Right renal pelvis (tissue), 4 donors: ENCODE results near the gene PDGFC. TPM values are rescaled to one million over a fixed set of nuclear protein-coding genes. Genes with fewer than 3 reads are reported as not detected.
"Not testable (repeated sequence)": the region's sequence is repeated elsewhere in the genome, so short reads cannot be mapped to it uniquely, and the experiment has no call there.

Experiments used
- DNase-seq, 4 donors: peaks; one replicate each; pipeline ENCODE4 v3.0.0-alpha.2; 2013; ENCODE audit warnings: low read depth in 4 of 4, low spot score in 3 of 4, missing footprints in 1 of 4
- polyA plus RNA-seq, 4 donors: library from polyadenylated mRNA; unstranded; fragments of 120-200 nt; gene quantifications; one replicate each; pipeline ENCODE4 v1.2.1, GENCODE V29; 2013; ENCODE audit not compliant: insufficient read length in 4 of 4

Gene PDGFC
- polyA plus RNA-seq, 4 donors, result 66.2 to 78.5 (median 70.4) TPM

DNA sequence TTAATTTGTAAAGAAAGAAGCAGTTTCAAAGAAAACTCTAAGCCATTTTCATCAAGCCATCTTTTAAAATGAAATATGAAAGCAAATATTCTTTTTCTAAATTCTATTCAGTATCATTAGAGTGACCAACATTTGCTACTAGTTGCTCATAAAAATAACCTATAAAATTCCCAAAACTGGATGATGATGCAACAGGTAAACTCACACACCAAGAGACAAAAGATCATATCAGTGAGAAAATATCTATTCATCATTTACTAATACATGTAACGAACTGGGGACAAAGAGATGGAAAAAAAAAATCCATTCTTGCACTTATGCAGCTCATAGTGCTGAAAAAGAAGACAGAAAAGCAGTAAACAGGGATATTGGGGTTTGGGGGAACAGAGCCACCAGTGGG, 48.1 kb downstream of the PDGFC start:
- no peak for DNase-seq

DNA sequence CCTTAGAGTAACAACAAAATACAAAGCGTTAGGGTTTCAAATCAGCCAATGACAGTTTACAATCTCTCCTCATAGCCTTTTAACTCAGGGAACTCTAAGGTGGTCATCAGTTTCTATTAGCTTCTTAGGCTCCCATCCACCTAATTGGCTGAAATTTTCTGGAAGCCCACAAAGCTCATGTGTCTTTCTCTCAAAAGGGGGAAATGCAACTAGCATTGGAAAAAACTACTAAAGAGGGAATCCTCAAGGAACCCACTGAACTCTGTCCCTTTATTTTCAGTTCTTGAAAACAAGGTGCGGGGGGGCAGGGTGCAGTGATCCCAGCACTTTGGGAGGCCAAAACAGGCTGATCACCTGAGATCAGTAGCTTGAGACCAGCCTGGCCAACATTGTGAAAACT, 56.4 kb downstream of the PDGFC start:
- DNase-seq, result no peak

DNA sequence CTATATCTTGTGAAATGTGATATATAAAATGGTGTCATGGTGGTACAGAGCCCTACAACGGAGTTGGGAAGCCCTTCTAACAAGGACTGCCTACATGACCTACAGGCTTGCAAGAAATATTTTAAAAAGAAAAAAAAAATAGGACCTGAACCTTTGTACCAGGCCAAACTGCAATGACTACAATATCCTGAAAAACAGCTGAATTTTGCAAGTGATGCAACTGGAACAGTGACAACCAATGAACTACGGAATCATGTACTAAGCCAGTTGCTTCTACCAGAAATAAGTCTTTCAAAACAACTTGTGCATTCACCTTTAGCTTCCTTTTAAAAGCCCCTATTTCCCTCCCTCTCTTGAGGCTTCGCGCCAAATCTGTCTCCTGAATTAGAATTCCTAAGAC, 58.4 kb downstream of the PDGFC start:
- DNase-seq, result no peak

DNA sequence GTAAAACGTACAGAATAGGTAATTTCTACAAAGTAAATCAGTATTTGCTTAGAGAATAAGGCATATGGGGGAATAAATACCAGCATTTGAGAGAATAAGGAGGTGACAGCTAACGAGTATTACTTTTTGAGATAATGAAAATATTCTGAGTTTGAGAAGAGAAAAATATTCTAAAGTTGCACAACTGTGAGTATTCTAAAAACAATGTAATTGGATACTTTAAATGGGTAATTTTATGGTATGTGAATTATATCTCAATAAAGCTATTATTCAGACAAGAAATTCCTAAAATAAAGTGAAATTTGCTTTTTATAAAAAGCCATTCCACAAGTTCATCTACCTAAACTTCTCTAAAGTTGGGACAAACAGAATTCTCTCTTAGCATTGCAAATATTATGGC, 62.6 kb downstream of the PDGFC start:
- no peak for DNase-seq

DNA sequence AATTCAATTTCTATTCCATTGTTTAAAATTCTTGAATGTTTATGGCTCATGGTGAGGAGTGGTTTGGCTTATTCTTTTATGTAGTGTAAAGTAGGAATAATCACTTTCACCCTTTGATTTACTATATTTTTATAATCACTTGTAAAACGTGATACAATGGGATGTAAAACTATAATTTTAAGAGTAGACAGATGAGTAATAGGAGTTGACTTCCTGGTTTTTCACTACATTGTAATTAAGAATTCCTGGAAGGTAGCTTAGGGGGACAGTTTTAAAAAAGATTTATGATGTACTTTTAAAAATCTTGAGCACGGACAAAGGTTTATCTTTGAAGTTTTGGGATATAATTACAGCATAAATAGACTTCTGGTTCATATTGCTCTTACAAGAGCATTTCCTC, 65.3 kb downstream of the PDGFC start:
- no peak for DNase-seq

DNA sequence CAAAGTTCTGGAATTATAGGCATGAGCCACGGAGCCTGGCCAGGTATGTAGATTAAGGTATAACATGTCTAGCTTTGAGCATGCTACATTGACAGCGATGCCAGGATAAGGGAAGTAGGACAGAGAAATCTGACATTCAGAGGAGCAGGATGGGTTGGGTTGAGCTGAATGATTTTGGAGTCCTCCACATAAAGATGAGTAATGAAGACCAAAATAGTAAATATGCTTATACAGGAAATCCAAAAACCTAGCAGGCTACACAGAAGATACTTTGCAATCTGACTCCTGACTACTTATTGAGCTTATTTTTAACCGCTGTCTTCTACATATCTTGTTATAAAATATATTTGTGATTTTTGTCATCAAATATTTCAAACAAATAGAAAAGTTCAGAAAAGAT, 69.7 kb downstream of the PDGFC start:
- DNase-seq, result no peak

DNA sequence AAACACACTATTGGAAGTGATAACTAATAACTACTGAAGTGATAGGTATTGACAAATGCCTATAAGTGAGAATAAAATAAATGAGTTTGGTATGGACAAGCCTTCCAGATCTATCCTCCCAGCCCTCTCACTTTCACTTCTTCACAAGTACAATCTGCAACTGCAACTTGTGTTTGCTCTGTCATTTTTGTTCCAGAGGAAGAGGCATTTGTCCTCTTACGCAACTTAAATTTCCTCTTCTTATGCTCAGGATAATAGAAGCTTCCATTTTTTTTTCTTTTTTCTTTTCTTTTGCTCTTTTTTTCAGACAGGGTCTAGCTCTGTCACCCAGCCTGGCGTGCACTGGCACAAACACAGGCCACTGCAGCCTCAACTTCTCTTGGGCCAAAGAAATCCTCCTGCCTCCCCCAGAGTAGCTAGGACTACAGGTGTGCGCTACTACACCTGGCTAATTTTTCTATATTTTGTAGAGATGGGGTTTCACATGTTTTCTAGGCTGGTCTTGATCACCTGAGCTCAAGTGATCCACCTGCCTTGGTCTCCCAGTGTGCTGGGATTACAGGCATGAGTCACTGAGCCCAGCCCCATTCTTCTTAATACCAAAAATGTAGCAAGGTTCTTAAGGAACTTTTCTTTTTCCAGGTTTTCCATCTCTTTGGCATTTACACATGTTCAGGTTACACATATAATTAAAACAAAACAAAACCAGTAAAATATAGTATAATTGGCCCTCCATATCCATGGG, 73.1 kb downstream of the PDGFC start:
- DNase-seq, result no peak

DNA sequence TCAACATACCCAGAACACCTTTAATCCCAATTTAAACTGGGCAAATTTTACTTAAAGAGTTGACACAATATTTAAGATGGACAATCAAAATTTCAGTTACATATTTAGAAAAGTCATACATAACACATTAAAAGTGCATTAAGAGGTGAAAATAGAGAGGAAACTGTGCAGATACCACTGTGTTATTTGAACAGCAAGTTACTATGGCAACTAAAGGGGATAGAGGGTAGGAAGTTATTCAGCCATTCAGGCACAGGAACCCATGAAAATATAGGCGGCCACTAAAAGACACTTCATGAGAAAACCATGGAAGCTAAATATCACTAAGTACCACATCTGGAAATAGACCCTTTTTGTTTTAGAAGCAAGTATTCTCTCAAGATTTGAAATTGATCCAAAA, 75.1 kb downstream of the PDGFC start:
- no peak for DNase-seq

DNA sequence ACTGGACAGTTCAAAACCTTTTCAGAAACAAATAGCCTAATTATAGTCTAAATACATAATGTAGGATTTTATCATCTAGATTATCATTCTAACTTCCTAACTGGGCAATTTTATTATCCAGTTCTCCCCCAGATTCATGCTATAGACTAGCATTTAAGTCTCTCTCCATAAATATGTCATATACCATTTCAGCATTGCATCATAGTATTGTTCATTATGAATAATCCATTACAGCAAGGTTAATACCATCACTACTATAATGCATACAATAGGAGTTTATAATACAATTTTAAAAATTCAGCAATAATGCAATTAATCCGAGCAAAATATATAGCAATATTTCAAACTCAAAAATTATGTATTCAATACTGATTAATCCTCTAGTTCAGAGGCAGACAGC, 77.4 kb downstream of the PDGFC start:
- DNase-seq, result no peak

DNA sequence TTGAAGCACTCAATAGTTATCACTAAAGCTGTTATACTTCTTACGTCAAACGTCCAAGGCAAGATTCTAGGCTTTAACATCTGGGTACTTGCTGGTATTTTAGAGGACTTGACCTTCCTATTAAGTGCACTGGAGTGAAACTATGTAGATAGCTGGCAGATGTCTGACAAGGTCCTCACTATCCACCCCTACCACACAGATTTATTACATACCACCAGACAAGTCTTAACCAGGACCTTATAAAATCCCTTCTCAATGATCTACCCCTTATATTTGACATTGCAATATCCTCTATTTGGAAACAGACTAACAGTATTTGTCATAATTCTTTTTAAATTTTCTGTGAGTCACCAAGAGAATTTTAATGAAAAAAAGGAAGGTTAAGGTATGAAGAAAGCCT, 78.8 kb downstream of the PDGFC start:
- DNase-seq, result no peak

DNA sequence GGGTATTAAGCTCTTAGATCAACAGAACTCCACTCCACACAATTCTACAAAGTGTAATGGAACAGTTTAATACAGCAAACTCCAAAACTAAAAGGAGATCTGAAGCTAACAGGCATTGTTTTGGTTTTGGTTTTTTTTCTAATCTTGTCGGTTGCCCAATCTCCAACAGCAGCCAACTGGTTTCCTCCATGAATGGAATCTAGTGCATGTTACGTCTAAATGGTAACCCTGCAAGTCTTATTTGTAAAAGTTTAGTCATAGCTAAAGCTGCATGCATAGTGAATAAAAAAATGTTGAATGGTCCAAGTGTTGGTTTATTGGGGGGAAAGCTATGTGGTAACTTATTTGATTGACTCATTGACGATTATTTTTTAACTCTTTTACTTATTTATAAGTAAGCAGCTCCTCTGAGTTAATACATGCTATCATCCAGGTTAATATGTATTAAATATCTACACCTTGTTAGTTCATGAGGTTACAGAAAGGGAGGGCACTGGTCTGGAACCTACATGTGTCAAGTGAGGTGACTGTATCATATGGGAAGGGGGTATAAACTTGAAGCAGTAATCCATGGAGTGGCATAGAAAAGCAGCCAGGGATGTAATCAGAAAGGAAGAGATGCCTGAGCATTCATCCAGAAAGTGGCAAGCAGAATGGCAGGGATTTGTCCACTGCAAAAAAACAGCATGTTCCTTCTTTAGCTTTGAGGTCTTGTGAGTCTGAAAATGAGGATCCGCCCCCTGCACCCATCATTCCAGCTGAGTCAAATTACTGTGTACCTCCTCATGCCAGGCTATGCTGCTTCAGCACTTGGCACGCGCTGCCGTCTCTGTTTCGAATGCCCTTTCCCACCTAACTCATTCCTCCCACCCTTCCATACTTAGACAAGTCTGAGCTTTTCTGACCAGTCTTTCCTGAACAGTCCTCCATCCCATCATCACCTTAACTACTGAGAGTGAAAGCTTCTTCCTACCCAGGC, 81.7 kb downstream of the PDGFC start:
- DNase-seq, result no peak

DNA sequence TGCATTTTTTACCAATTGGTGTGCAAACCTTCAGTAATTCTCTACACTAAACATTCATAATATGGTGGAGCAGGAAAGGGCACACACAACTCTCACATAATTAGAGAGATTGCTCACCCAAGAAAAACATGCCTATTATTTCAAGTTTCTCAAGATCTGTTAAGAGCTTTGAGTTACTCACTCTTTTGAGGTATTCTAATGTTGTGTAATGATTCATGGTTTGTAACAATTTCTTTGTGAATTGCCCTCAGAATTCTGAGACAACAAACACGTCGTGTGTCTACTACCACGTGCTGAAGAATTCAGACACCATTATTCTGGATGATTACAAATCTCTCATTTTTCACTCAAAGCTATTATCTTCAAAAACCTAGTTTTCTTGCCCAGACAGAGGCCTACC, 82.8 kb downstream of the PDGFC start:
- no peak for DNase-seq

DNA sequence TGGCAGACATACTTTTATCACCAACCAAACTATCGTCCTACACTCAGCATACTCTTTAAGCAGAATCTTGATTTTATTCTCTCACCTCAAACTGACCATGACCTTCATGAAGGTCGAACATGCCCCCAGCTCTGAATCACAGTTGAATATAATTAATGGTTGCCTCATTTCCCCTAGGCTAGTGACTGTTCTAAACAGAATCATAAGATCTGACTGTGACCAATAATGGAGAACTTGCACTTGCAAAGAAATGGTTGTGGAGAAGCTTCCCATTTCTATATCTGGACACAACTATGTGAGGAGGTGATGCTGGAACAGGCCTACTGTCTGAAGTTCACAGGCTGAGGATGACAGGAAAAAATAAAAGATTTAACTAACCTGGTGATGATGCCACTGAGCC, 85.1 kb downstream of the PDGFC start:
- no peak for DNase-seq

DNA sequence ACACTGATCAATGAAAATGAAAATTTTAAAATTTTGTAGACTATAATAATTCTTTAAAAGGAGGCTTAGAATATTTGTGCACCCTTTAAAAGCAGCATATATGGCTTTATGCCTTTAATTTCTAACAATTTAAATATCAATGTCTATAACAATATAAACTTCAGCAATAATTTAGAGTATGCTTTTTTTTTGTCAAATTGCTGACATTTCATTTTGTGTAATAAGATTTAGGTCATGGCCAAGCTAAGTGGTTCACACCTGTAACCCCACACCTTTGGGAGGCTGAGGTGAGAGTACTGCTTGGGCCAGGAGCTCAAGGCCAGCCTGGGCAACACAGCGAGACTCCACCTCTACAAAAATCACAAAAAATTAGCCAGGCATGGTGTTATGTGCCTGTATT, 86.2 kb downstream of the PDGFC start:
- no peak for DNase-seq

DNA sequence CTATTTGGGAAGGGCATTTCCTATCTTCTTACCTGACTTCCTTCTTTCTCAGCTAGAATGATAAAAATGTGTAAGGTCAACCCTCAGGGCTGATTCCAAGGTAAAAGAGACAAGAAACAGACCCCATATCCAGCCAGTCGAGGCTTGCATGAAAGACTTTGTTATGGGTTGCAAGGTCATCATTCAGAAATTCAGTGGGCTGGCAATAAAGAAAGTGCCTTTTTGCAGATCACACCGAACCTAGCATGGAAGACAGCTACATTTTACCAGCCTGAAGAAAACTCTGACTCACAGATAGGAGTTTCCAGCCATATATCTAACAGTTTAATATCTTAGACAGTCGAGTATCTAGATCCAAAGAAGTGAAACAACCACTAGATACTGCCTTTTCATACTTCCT, 87.4 kb downstream of the PDGFC start:
- no peak for DNase-seq

DNA sequence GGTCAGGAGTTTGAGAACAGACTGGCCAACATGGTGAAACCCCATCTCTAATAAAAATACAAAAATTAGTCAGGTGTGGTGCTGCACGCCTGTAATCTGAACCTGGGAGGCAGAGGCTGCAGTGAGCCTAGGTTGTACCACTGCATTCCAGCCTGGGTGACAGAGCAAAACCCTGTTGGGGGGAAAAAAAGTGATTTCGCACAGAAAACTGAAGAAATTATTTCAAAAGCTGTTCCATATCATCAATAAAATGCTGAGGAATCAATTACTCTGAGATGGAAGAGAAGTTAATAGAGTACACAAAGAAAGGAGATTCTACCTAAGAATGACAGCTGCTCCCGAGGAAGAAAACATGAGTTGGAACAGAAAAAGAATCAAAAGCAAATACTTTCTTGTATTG, 95.9 kb downstream of the PDGFC start:
- no peak for DNase-seq

DNA sequence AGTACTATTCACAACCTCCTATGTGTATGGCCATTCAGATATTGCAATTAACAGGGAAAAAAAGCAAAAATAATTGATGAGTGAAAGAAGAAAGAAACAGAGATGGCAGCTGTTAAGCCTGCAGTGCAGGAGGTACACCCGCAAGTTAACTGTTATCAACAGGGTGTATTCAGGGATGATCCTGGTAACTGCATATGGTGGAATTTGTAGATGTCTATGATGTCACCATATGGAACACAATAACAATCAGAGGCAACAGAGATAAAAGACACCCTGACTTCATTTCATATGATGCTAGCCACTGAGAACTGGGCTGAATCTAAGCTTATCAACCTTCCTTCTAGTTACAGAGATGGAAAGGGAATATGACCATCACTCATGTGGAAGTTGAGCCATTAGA, 96.5 kb downstream of the PDGFC start:
- DNase-seq, result no peak

DNA sequence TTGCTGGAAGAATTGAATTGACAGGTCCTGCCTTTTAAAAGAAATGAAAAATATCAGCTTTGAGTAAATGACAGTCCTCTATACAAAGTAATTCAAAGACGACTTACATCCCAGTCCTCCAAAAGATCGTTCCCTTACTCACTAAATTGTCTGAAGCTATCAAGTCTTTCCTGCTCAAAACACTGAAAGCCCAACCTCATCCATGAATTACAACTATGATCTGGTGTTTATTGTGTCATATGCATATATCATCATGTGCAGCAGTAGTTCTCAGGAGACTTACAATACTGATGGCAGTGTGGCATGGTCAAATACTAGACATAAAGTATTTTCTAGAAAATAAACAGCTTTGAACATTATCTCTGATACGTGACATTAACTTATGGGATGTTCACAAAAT, 97.8 kb downstream of the PDGFC start:
- DNase-seq, result no peak

DNA sequence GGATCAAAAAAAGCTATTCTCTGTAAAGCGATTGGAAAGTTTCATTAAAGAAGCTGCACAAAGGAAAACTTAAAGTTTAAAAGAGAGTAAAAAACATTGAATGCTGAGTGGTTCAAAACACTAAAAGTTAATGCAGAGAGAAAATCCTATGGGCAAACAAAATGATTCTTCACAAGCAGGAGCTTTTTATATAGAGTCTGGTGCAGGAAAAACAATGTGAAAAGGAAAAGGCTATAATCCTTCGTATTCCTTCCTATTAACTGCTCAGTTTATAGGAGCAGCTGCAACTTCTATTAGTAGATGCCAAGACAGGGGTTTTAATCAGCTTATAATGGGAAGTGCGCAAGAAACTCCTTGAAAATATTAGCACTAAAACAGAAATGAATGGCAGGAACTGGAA, 100.7 kb downstream of the PDGFC start:
- no peak for DNase-seq

DNA sequence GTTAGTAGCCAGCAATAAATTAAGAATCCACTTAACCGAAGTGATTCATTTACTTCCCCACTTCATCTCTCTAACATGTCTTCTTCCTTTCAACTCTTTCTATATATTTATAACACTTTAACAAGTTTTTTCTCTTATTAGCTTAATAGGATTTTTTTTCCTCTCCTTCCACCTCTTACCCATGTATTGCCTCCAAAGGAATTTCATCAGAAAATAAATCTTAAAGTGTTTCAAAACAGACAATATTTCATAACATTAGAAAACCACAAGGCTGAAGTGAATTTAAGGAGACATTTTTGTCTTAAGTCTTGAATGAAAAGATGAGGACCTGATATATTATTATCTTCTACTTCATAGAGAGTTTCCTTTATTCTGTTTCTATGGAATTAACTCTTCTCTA, 101.5 kb downstream of the PDGFC start:
- no peak for DNase-seq

DNA sequence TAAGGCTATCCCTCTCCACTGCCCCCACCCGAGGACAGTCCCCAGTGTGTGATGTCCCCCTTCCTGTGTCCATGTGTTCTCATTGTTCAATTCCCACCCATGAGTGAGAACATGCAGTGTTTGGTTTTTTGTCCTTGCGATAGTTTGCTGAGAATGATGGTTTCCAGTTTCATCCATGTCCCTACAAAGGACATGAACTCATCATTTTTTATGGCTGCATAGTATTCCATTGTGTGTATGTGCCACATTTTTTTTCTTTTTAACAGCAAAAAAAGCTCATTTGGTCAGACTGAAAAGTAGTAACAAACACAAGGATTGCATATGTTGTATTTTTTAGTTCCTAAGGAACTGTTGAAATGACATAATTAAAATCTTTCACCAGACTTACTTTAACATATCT, 105.5 kb downstream of the PDGFC start:
- not testable (repeated sequence) for DNase-seq

DNA sequence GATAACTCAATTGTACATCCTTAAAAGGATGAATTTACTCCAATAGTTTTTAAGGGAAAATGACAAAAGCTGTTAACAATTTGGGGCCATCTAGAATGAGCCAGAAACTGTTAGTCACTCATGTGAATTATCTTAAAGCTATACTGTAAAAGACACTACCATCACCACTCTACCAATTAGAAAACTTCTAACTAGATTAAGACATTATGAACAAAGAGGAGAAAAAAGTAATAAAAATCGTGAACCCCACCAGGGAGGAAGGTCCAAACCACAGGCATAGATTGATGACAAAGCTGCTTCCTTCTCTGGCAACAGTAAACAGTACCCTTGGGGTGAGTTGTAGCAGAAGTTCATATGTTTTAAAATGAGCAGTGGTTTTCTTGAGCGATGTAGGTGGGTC, 106.1 kb downstream of the PDGFC start:
- DNase-seq, result no peak
